Erythroblast (primary cell): Measurements from ENCODE around the gene MYH9.

Source experiments
- GATA1 ChIP-seq: IDR thresholded peaks from 2 replicates; pipeline ENCODE4 v1.6.1; 2011; ENCODE audit warnings: low read depth, mild to moderate bottlenecking, control low read depth, low read length, moderate library complexity
- POLR2A ChIP-seq: IDR thresholded peaks from 2 replicates; pipeline ENCODE4 v1.6.1; 2011; ENCODE audit warnings: mild to moderate bottlenecking, low read length

DNA sequence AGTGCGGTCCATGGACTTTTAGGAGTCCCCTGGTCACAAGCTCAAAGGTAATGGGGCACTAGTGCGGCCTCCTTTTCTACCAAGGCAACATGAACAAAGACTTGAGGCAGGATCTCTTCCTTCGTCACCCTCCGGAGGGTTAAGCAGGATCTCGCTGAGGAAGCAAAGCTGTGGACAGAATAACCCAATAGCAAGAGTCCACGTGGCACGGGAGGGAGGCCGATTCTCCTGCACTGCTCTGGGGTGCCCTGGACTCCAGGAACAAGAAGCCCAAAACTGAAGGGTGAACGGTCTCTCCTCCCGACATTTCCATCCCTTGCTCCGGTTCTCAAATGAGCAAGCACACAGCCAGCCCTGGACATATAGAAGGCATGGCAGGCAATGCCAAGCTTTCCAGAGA, 20.7 kb downstream of the MYH9 start:
- TF ChIP-seq POLR2A (no peak), GATA1 (no peak)
